Nephron (organoid): Measurements from ENCODE around the gene CCSER1.

ENCODE experiments used
- H3K27ac Mint-ChIP-seq, 3 experiments: 2 replicates each; pipeline ENCODE4 v1.8.0; 2020; ENCODE audit warnings: mixed read lengths in 3 of 3, mild to moderate bottlenecking in 2 of 3, moderate library complexity in 1 of 3
- H3K27me3 Mint-ChIP-seq: 2 replicates; pipeline ENCODE4 v1.8.0; 2021; ENCODE audit warnings: low read depth, mild to moderate bottlenecking, moderate library complexity, mixed read lengths
- H3K36me3 Mint-ChIP-seq: 2 replicates; pipeline ENCODE4 v1.8.0; 2020; ENCODE audit warnings: low read depth, mixed read lengths
- H3K4me1 Mint-ChIP-seq: 2 replicates; pipeline ENCODE4 v1.8.0; 2020; ENCODE audit warnings: mixed read lengths
- H3K4me3 Mint-ChIP-seq, 3 experiments: 2 replicates each; pipeline ENCODE4 v1.8.0; 2020; ENCODE audit warnings: mild to moderate bottlenecking in 3 of 3, mixed read lengths in 3 of 3, moderate library complexity in 2 of 3
- H3K9me3 Mint-ChIP-seq: 2 replicates; pipeline ENCODE4 v1.8.0; 2020; ENCODE audit warnings: mixed read lengths
- TF ChIP-seq, protein P1 (sequence below), 3 experiments: fragments of 200-600 bp; sonication (generic); IDR thresholded peaks; one replicate each; pipeline ENCODE4 v1.5.0; 2021; ENCODE audit warnings: antibody characterized with exemption in 3 of 3; ENCODE audit not compliant: unreplicated experiment in 3 of 3

CCSER1 gene

DNA sequence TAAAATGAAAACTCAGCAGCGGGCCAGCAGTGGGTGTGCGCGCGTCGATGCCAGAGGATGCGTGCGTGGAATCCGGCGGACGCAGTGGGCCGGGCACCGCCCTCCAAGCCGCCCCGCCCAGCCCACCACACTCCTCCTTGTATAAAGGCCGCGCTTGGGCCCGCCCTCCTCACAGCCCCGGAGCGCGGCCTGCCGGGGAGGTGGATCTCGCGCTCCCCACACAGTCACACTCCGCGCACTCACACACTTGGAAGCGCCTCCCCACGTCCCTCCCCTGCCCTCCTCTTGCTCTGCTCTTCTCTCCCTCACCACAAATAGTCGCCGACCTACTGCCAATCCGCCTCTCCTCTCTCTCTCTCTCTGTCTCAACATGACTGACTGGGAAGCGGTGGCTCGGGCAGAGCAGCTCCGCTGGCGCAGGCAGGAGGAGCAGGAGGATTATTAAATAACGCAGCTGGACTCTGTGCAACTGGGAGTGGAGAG, at the start of gene CCSER1:
TSS of gene CCSER1 (plus strand) at position 172 of the 483 bp plus-strand sequence.
- TF ChIP-seq, protein P1, sequence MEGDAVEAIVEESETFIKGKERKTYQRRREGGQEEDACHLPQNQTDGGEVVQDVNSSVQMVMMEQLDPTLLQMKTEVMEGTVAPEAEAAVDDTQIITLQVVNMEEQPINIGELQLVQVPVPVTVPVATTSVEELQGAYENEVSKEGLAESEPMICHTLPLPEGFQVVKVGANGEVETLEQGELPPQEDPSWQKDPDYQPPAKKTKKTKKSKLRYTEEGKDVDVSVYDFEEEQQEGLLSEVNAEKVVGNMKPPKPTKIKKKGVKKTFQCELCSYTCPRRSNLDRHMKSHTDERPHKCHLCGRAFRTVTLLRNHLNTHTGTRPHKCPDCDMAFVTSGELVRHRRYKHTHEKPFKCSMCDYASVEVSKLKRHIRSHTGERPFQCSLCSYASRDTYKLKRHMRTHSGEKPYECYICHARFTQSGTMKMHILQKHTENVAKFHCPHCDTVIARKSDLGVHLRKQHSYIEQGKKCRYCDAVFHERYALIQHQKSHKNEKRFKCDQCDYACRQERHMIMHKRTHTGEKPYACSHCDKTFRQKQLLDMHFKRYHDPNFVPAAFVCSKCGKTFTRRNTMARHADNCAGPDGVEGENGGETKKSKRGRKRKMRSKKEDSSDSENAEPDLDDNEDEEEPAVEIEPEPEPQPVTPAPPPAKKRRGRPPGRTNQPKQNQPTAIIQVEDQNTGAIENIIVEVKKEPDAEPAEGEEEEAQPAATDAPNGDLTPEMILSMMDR (IDR thresholded peaks at IDR 0.05; ENCODE audit: unreplicated experiment in 3 of 3): no peak
- peaks cover 72% of the 10 kb centered on the region for H3K27me3 Mint-ChIP-seq
- H3K4me3 Mint-ChIP-seq: peak within 1 kb of the TSS; percentile 89 to 90 (median 90)
- H3K9me3 Mint-ChIP-seq: no peaks in the 10 kb centered on the region
- peak within 1 kb of the TSS; percentile 71 to 96 (median 83) for H3K27ac Mint-ChIP-seq
- peaks cover 17% of the 10 kb centered on the region for H3K4me1 Mint-ChIP-seq
- H3K36me3 Mint-ChIP-seq: no peaks in the 10 kb centered on the region

DNA sequence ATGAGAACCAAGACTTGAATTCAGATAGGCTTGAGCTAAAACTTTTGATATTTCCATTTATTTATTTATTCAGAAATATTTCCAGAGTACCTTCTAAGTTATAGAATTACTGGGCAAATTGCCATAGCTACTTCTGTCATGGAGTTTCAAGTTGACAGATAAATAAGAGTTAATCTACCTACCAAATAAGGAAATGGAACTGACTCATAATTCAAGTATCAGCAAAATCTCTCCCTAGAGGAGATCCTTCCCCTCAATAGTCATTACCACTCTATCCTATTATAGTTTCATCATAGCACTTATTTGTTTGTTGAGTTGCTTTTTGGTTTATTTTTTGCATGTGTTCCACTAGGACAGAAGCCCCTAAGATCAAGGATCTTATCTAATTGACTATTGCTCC, 48.8 kb upstream of the CCSER1 start:
- Mint-ChIP-seq H3K27ac (no peak overlapping the region), H3K4me1 (no peaks in the 10 kb centered on the region), H3K27me3 (no peaks in the 10 kb centered on the region), H3K36me3 (no peaks in the 10 kb centered on the region), H3K4me3 (no peak overlapping the region), H3K9me3 (no peaks in the 10 kb centered on the region)
- TF ChIP-seq, protein P1 (IDR thresholded peaks at IDR 0.05; ENCODE audit: unreplicated experiment in 3 of 3): no peak

DNA sequence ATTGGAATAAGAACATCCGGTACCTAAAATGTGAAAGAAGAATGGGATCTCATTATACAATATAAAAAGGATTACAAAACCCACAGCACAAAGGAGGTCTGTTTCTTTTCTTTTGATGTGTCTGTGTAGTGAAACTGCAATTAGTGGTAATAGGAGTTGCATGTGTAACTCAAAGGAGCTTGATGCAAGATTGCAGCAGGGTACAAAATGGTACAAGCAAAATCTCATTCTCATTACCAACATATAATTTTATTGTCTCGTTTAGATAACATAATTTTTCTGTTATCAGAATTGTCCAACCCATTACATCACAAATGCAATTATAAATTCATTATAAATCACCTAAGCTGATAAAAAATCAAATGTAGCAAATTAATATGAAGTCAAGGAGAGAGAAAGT, 47.1 kb upstream of the CCSER1 start:
- H3K9me3 Mint-ChIP-seq: no peaks in the 10 kb centered on the region
- H3K4me1 Mint-ChIP-seq: no peaks in the 10 kb centered on the region
- peak overlapping the region in 1 of 3 experiments; percentile 70 for H3K27ac Mint-ChIP-seq
- TF ChIP-seq, protein P1 (IDR thresholded peaks at IDR 0.05; ENCODE audit: unreplicated experiment in 3 of 3): no peak
- H3K36me3 Mint-ChIP-seq: no peaks in the 10 kb centered on the region
- H3K27me3 Mint-ChIP-seq: no peaks in the 10 kb centered on the region
- no peak overlapping the region for H3K4me3 Mint-ChIP-seq

DNA sequence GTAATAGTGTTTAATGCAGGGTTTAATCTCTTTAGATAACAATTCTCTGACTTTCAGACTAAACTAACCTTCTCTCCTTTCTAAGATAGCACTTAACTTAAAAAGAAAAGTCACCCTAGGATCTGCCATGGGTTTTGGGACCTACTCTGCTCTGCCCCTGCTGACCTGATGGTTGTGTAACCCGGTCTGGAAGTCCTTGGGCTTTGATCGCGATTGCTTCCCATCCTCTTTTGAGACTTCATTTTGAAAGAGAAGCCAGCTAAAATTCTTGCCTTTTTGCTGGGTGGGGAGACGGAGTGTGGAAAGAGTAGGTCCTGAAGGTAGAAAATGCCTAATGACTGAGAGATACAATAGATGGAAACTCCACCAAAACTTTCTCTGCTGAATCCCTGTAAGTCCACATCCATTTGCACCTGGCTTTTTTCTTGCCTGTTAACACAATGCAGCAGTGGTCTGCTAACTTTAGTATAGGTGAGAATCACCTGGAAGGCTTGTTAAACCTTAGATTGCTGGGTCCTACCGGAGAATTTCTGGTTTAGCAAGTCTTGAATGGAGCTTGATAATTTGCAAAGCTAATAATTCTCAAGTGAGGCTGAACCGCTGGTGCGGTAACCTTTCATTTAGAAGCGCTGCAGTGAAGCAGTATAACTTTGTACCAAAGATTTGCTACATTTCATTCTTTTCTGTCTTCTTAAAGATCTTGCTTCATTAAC, 45.6 kb upstream of the CCSER1 start:
- no peak overlapping the region for H3K4me3 Mint-ChIP-seq
- H3K4me1 Mint-ChIP-seq: no peaks in the 10 kb centered on the region
- H3K36me3 Mint-ChIP-seq: no peaks in the 10 kb centered on the region
- H3K27me3 Mint-ChIP-seq: no peaks in the 10 kb centered on the region
- TF ChIP-seq, protein P1 (IDR thresholded peaks at IDR 0.05; ENCODE audit: unreplicated experiment in 3 of 3): no peak
- H3K27ac Mint-ChIP-seq: peak overlapping the region; percentile 34 to 82 (median 50)
- H3K9me3 Mint-ChIP-seq: no peaks in the 10 kb centered on the region

DNA sequence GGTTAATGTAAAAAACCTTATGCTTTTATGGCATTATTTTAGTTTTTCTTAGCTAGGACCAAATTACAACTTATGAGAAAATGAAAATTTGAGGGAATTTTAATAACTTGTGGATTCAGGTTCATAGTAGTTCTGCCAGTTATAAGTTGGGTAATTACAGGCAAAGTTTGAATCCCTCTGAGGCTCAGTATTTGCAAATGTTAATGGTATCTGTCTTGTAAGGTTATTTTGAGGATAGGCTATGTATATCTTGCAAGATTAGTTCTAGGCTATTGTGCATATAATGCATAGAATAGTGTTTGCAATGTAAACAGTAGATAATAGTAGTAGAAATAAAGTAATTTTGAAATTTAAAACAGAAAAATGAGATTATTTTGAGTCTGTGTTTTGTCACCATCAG, 44.7 kb upstream of the CCSER1 start:
- no peaks in the 10 kb centered on the region for H3K9me3 Mint-ChIP-seq
- no peaks in the 10 kb centered on the region for H3K4me1 Mint-ChIP-seq
- H3K36me3 Mint-ChIP-seq: no peaks in the 10 kb centered on the region
- H3K27me3 Mint-ChIP-seq: no peaks in the 10 kb centered on the region
- no peak overlapping the region for H3K4me3 Mint-ChIP-seq
- TF ChIP-seq, protein P1 (IDR thresholded peaks at IDR 0.05; ENCODE audit: unreplicated experiment in 3 of 3): no peak
- H3K27ac Mint-ChIP-seq: peak overlapping the region in 2 of 3 experiments; percentile 50 to 82
